ENCODE data around the gene PRRT1. TPM values are rescaled to one million over a fixed set of nuclear protein-coding genes. Genes with fewer than 3 reads are reported as not detected.

PRRT1 gene
- total and polyA plus RNA-seq, 2 experiments from 2014 or later: 1.2 to 2.1 TPM

GRCh38 chr6:32152769-32153563 lies 1.2 kb upstream of the PRRT1 start:
- no peaks in the 10 kb centered on the region for H3K9me2 ChIP-seq (ENCODE audit: insufficient read depth)
- H2AFZ ChIP-seq: peak overlapping the region; percentile 97
- H3K4me3 ChIP-seq: peak overlapping the region; percentile 94
- 7 to 10% methylated on average over 35 of the region's 35 CpGs for WGBS, 2 experiments (ENCODE audit: low coverage in 1 of 2, low lambda C conversion rate in 2 of 2, missing lambda C conversion rate in 2 of 2)
- no peaks in the 10 kb centered on the region for H4K20me1 ChIP-seq (ENCODE audit: insufficient read depth)
- H3K36me3 ChIP-seq (ENCODE audit: low read depth): peaks cover 9% of the 10 kb centered on the region; the same call in 1 of the 2 replicates
- H3F3A ChIP-seq (ENCODE audit: insufficient read depth): peaks cover 9% of the 10 kb centered on the region; the same call in 1 of the 2 replicates
- H3K4me1 ChIP-seq (ENCODE audit: insufficient read depth): peaks cover 20% of the 10 kb centered on the region
- H3K27me3 ChIP-seq (replicated peaks; ENCODE audit: insufficient read depth): no peaks in the 10 kb centered on the region
- TF ChIP-seq EZH2 (IDR thresholded peaks at IDR 0.05; ENCODE audit: insufficient read depth, poor library complexity, severe bottlenecking) (no peak), EZH2phosphoT487 (IDR thresholded peaks at IDR 0.05; ENCODE audit: insufficient read depth, low read depth) (no peak)
- peak; percentile 77 for DNase-seq
- in situ Hi-C loops (cut with MboI): no loop called here
- H3K79me2 ChIP-seq (ENCODE audit: insufficient read depth): peaks cover 28% of the 10 kb centered on the region
- peak overlapping the region; percentile 91 for H3K27ac ChIP-seq
- H3K9ac ChIP-seq: peak overlapping the region; percentile 91
- H3K4me2 ChIP-seq (ENCODE audit: unreplicated experiment): peak overlapping the region; percentile 93
- no peaks in the 10 kb centered on the region for H3K9me3 ChIP-seq (ENCODE audit: low read depth)

DNA sequence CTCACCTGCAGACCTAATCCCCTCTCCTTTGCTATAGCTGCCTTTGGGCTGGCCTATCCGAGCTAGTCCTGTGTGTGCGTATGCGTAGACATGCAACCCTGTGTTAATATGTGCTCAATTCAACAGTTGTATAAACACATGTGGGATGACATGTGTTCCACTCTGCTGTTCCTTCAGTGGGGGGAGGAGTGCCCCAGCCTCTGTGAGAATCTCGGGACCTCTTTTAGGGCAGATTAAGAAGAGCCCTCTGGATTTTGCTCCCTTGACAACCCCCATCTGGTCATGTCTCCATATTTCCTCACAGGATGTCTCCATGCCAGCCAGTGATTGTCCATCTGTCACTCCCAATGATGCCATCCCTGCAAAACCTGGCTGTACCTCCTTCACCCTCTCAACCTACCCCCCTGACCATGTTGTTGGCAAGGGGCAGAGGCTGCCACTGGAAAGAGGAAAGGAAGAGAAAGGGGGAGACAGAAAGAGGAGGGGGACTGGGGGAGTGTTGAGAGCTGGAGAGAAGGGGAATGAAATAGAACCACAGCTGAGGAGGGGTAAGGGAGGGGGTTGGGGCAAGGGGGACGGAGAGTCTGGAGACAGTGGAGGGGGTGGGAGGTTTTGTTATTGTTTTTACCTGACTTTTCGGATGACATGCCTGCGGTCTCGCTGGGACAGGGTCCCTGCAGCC lies 417 bp downstream of the PRRT1 start:
- WGBS, 2 experiments (ENCODE audit: low coverage in 1 of 2, low lambda C conversion rate in 2 of 2, missing lambda C conversion rate in 2 of 2): 34 to 66% methylated on average over 4 to 8 of the region's 8 CpGs
- H4K20me1 ChIP-seq (ENCODE audit: insufficient read depth): no peaks in the 10 kb centered on the region
- peak overlapping the region; percentile 94 for H3K4me3 ChIP-seq
- H3K27ac ChIP-seq: no peak overlapping the region
- H3K4me1 ChIP-seq (ENCODE audit: insufficient read depth): peaks cover 20% of the 10 kb centered on the region
- H3K9ac ChIP-seq: peak overlapping the region; percentile 91
- H3K79me2 ChIP-seq (ENCODE audit: insufficient read depth): peaks cover 22% of the 10 kb centered on the region
- peaks cover 9% of the 10 kb centered on the region; the same call in 1 of the 2 replicates for H3F3A ChIP-seq (ENCODE audit: insufficient read depth)
- TF ChIP-seq EZH2phosphoT487 (IDR thresholded peaks at IDR 0.05; ENCODE audit: insufficient read depth, low read depth) (no peak), EZH2 (IDR thresholded peaks at IDR 0.05; ENCODE audit: insufficient read depth, poor library complexity, severe bottlenecking) (no peak)
- H2AFZ ChIP-seq: peak overlapping the region; percentile 30; the same call in 1 of the 2 replicates
- peak; percentile 25 for DNase-seq
- H3K4me2 ChIP-seq (ENCODE audit: unreplicated experiment): peak overlapping the region; percentile 93
- no peaks in the 10 kb centered on the region for H3K9me3 ChIP-seq (ENCODE audit: low read depth)
- H3K9me2 ChIP-seq (ENCODE audit: insufficient read depth): no peaks in the 10 kb centered on the region
- H3K27me3 ChIP-seq (replicated peaks; ENCODE audit: insufficient read depth): no peaks in the 10 kb centered on the region
- in situ Hi-C loops (cut with MboI): no loop called here
- peaks cover 4% of the 10 kb centered on the region; the same call in 1 of the 2 replicates for H3K36me3 ChIP-seq (ENCODE audit: low read depth)

GRCh38 chr6:32149932-32150870 lies 1.5 kb downstream of the PRRT1 start:
- TF ChIP-seq EZH2phosphoT487 (IDR thresholded peaks at IDR 0.05; ENCODE audit: insufficient read depth, low read depth) (no peak), EZH2 (IDR thresholded peaks at IDR 0.05; ENCODE audit: insufficient read depth, poor library complexity, severe bottlenecking) (no peak)
- H3K9me2 ChIP-seq (ENCODE audit: insufficient read depth): no peaks in the 10 kb centered on the region
- H3K79me2 ChIP-seq (ENCODE audit: insufficient read depth): peaks cover 12% of the 10 kb centered on the region
- H3K9ac ChIP-seq: no peak overlapping the region
- no peak overlapping the region for H2AFZ ChIP-seq
- in situ Hi-C loops (cut with MboI): no loop called here
- no peak overlapping the region for H3K27ac ChIP-seq
- H3K27me3 ChIP-seq (replicated peaks; ENCODE audit: insufficient read depth): no peaks in the 10 kb centered on the region
- DNase-seq: no peak
- no peaks in the 10 kb centered on the region for H3K9me3 ChIP-seq (ENCODE audit: low read depth)
- H3K4me2 ChIP-seq (ENCODE audit: unreplicated experiment): no peak overlapping the region
- no peak overlapping the region for H3K4me3 ChIP-seq
- peaks cover 4% of the 10 kb centered on the region; the same call in 1 of the 2 replicates for H3K36me3 ChIP-seq (ENCODE audit: low read depth)
- H3K4me1 ChIP-seq (ENCODE audit: insufficient read depth): peaks cover 18% of the 10 kb centered on the region
- WGBS, 2 experiments (ENCODE audit: low coverage in 1 of 2, low lambda C conversion rate in 2 of 2, missing lambda C conversion rate in 2 of 2): 82 to 91% methylated on average over 21 to 55 of the region's 55 CpGs
- peaks cover 9% of the 10 kb centered on the region; the same call in 1 of the 2 replicates for H3F3A ChIP-seq (ENCODE audit: insufficient read depth)
- H4K20me1 ChIP-seq (ENCODE audit: insufficient read depth): no peaks in the 10 kb centered on the region
